ENCODE measurements around the gene BOD1L1. TPM values are rescaled to one million over a fixed set of nuclear protein-coding genes. Genes with fewer than 3 reads are reported as not detected.

Gene BOD1L1
- total and polyA plus RNA-seq, 2 of the 8 experiments (the other 6 are each of a cell fraction or from before 2014, with no cell fraction given), result 6.8 to 39.3 TPM

DNA sequence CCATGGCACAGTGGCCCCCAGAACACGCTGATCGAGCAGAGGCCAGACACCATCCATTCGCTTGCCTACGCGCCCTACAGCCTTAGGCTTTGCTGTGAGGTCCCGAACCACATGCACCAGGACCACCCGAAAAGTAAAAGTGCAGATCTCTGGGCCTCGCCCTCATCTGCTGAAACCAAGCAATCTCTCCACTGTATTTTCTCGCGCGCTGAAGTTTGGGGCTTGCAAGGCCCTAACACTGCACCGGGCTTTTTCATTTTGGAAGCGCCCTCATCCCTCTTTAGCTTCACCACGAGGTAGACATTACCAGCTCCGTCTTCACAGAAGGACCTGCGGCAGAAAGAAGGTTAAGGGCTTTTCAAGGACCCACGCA is 104.4 kb downstream of the BOD1L1 start (continued):
- peak; percentile 86 for TF ChIP-seq EZH2 (IDR thresholded peaks at IDR 0.05; ENCODE audit: low read depth, low read length, severe bottlenecking)
- no peak for TF ChIP-seq YY1 (IDR thresholded peaks at IDR 0.05; ENCODE audit: low read depth, low read length)
- TF ChIP-seq POU5F1 (IDR thresholded peaks at IDR 0.05; ENCODE audit: low read depth, low read length), result no peak
- TF ChIP-seq CTBP2 (IDR thresholded peaks at IDR 0.05; ENCODE audit: borderline replicate concordance, insufficient read depth, insufficient read length, low read length), result no peak
- TF ChIP-seq TEAD4 (IDR thresholded peaks at IDR 0.05; ENCODE audit: low read depth, low read length), result no peak
- TF ChIP-seq EP300 (IDR thresholded peaks at IDR 0.05; ENCODE audit: borderline replicate concordance in 1 of 2, low read depth in 2 of 2, low read length in 2 of 2), result no peak
- TF ChIP-seq, protein P1, sequence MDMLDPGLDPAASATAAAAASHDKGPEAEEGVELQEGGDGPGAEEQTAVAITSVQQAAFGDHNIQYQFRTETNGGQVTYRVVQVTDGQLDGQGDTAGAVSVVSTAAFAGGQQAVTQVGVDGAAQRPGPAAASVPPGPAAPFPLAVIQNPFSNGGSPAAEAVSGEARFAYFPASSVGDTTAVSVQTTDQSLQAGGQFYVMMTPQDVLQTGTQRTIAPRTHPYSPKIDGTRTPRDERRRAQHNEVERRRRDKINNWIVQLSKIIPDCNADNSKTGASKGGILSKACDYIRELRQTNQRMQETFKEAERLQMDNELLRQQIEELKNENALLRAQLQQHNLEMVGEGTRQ (IDR thresholded peaks at IDR 0.05; ENCODE audit: low read length), result no peak
- no peak for TF ChIP-seq CEBPB (IDR thresholded peaks at IDR 0.05; ENCODE audit: low read depth, low read length)
- TF ChIP-seq ASH2L (IDR thresholded peaks at IDR 0.05; ENCODE audit: low read length), result no peak
- TF ChIP-seq SP1 (IDR thresholded peaks at IDR 0.05; ENCODE audit: low read depth, low read length), result no peak
- no peak for TF ChIP-seq NANOG (IDR thresholded peaks at IDR 0.05; ENCODE audit: insufficient read depth, low read depth, low read length, poor library complexity, severe bottlenecking)
- TF ChIP-seq, protein P2, sequence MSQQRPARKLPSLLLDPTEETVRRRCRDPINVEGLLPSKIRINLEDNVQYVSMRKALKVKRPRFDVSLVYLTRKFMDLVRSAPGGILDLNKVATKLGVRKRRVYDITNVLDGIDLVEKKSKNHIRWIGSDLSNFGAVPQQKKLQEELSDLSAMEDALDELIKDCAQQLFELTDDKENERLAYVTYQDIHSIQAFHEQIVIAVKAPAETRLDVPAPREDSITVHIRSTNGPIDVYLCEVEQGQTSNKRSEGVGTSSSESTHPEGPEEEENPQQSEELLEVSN (IDR thresholded peaks at IDR 0.05), result 0 out of 2 replicates have a peak, but pooled peaks have one; percentile 4
- TF ChIP-seq GTF2F1 (IDR thresholded peaks at IDR 0.05; ENCODE audit: borderline replicate concordance, low read depth, low read length), result no peak
- TF ChIP-seq, protein P3, sequence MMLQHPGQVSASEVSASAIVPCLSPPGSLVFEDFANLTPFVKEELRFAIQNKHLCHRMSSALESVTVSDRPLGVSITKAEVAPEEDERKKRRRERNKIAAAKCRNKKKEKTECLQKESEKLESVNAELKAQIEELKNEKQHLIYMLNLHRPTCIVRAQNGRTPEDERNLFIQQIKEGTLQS (IDR thresholded peaks at IDR 0.05; ENCODE audit: insufficient read depth, low read depth, low read length), result no peak

Data from H1 (cell line).